IPS-18a (cell line): ENCODE data around the gene PFKFB4.

Experiments used
- H3K27ac ChIP-seq: one replicate; pipeline ENCODE4 v1.5.1; 2013; ENCODE audit warnings: low read length
- H3K27me3 ChIP-seq: one replicate; pipeline ENCODE4 v1.6.1; 2013; ENCODE audit warnings: mild to moderate bottlenecking, low read length; ENCODE audit not compliant: control insufficient read depth, insufficient read depth
- H3K36me3 ChIP-seq: one replicate; pipeline ENCODE4 v1.6.1; 2013; ENCODE audit warnings: low read depth, low read length; ENCODE audit not compliant: control insufficient read depth
- H3K4me1 ChIP-seq: one replicate; pipeline ENCODE4 v1.6.1; 2013; ENCODE audit warnings: low read depth, low read length; ENCODE audit not compliant: control insufficient read depth
- H3K4me3 ChIP-seq: one replicate; pipeline ENCODE4 v1.5.1; 2013; ENCODE audit warnings: low read length
- H3K9ac ChIP-seq: one replicate; pipeline ENCODE4 v1.6.1; 2013; ENCODE audit warnings: mild to moderate bottlenecking, low read length, moderate library complexity
- H3K9me3 ChIP-seq: one replicate; pipeline ENCODE4 v1.6.1; 2013; ENCODE audit warnings: low read depth, low read length; ENCODE audit not compliant: control insufficient read depth

Gene PFKFB4

GRCh38 chr3:48556796-48557626 is at the start of gene PFKFB4:
Gene PFKFB4 (minus strand): TSS chr3:48556803. CDS start chr3:48556777, 26 bp downstream.
- Histone ChIP-seq H3K4me3 (peak within 1 kb of the TSS; percentile 74), H3K9me3 (no peaks in the 10 kb centered on the region), H3K27me3 (no peaks in the 10 kb centered on the region), H3K9ac (peak within 1 kb of the TSS; percentile 72), H3K27ac (peak within 1 kb of the TSS; percentile 6), H3K36me3 (peaks cover 4% of the 10 kb centered on the region), H3K4me1 (peaks cover 21% of the 10 kb centered on the region)

- H3K9me3 ChIP-seq = no peaks in the 10 kb centered on the region
- H3K4me3 ChIP-seq = no peak overlapping the region
- H3K27ac ChIP-seq = no peak overlapping the region
- no peak overlapping the region for H3K9ac ChIP-seq
- H3K4me1 ChIP-seq = no peaks in the 10 kb centered on the region
- peaks cover 88% of the 10 kb centered on the region for H3K36me3 ChIP-seq
- H3K27me3 ChIP-seq = no peaks in the 10 kb centered on the region
These were observed 45.0 kb upstream of the PFKFB4 start for GRCh38 chr3:48601622-48601994.

- H3K36me3 ChIP-seq = peaks cover 86% of the 10 kb centered on the region
These were observed 44.4 kb upstream of the PFKFB4 start for GRCh38 chr3:48600711-48601621.

GRCh38 chr3:48599509-48600285 is 43.1 kb upstream of the PFKFB4 start:
- H3K9ac ChIP-seq = no peak overlapping the region
- H3K27ac ChIP-seq = no peak overlapping the region
- H3K4me3 ChIP-seq = no peak overlapping the region
- no peaks in the 10 kb centered on the region for H3K9me3 ChIP-seq
- no peaks in the 10 kb centered on the region for H3K27me3 ChIP-seq
- peaks cover 73% of the 10 kb centered on the region for H3K36me3 ChIP-seq
- H3K4me1 ChIP-seq = peaks cover 6% of the 10 kb centered on the region

More at GRCh38 chr3:48600711-48601621, 44.4 kb upstream of the PFKFB4 start:
- Histone ChIP-seq H3K4me3 (no peak overlapping the region), H3K4me1 (peaks cover under 1% of the 10 kb centered on the region), H3K9me3 (no peaks in the 10 kb centered on the region), H3K9ac (no peak overlapping the region), H3K27ac (no peak overlapping the region), H3K27me3 (no peaks in the 10 kb centered on the region)

- H3K27ac ChIP-seq = no peak overlapping the region
- H3K4me3 ChIP-seq = no peak overlapping the region
- H3K4me1 ChIP-seq = peaks cover 6% of the 10 kb centered on the region
- peaks cover 67% of the 10 kb centered on the region for H3K36me3 ChIP-seq
- H3K27me3 ChIP-seq = no peaks in the 10 kb centered on the region
- no peak overlapping the region for H3K9ac ChIP-seq
- H3K9me3 ChIP-seq = no peaks in the 10 kb centered on the region
These were observed 42.5 kb upstream of the PFKFB4 start for GRCh38 chr3:48599077-48599501.

- no peak overlapping the region for H3K9ac ChIP-seq
- H3K27ac ChIP-seq = no peak overlapping the region
- no peaks in the 10 kb centered on the region for H3K9me3 ChIP-seq
- H3K4me3 ChIP-seq = no peak overlapping the region
- H3K4me1 ChIP-seq = peaks cover 6% of the 10 kb centered on the region
- peaks cover 61% of the 10 kb centered on the region for H3K36me3 ChIP-seq
- H3K27me3 ChIP-seq = no peaks in the 10 kb centered on the region
These were observed 41.9 kb upstream of the PFKFB4 start for GRCh38 chr3:48598323-48599076.

- H3K36me3 ChIP-seq = peaks cover 50% of the 10 kb centered on the region
- H3K27me3 ChIP-seq = no peaks in the 10 kb centered on the region
- no peak overlapping the region for H3K9ac ChIP-seq
- H3K27ac ChIP-seq = no peak overlapping the region
- no peaks in the 10 kb centered on the region for H3K9me3 ChIP-seq
- H3K4me3 ChIP-seq = no peak overlapping the region
- H3K4me1 ChIP-seq = peaks cover 6% of the 10 kb centered on the region
These were observed 40.8 kb upstream of the PFKFB4 start for GRCh38 chr3:48597408-48597800.

GRCh38 chr3:48596676-48597407 is 40.2 kb upstream of the PFKFB4 start:
- Histone ChIP-seq H3K27me3 (no peaks in the 10 kb centered on the region), H3K9me3 (no peaks in the 10 kb centered on the region), H3K4me1 (peaks cover 6% of the 10 kb centered on the region), H3K4me3 (no peak overlapping the region), H3K27ac (no peak overlapping the region), H3K9ac (no peak overlapping the region), H3K36me3 (peaks cover 47% of the 10 kb centered on the region)

GRCh38 chr3:48596157-48596556 is 39.6 kb upstream of the PFKFB4 start:
- Histone ChIP-seq H3K27ac (no peak overlapping the region), H3K36me3 (peaks cover 40% of the 10 kb centered on the region), H3K4me1 (peaks cover 6% of the 10 kb centered on the region), H3K9ac (no peak overlapping the region), H3K27me3 (no peaks in the 10 kb centered on the region), H3K9me3 (no peaks in the 10 kb centered on the region), H3K4me3 (no peak overlapping the region)

- Histone ChIP-seq H3K4me1 (peaks cover 6% of the 10 kb centered on the region), H3K27ac (no peak overlapping the region), H3K27me3 (no peaks in the 10 kb centered on the region), H3K9me3 (no peaks in the 10 kb centered on the region), H3K9ac (no peak overlapping the region), H3K36me3 (peaks cover 35% of the 10 kb centered on the region), H3K4me3 (no peak overlapping the region)
These were observed 39.0 kb upstream of the PFKFB4 start for GRCh38 chr3:48595526-48596121.
